Measurements from ENCODE around the gene RNU1-2. TPM values are rescaled to one million over a fixed set of nuclear protein-coding genes. Genes with fewer than 3 reads are reported as not detected.
"Not testable (repeated sequence)": the region's sequence is repeated elsewhere in the genome, so short reads cannot be mapped to it uniquely, and the experiment has no call there.

RNU1-2 gene
- 1,358 TPM for total RNA-seq

DNA sequence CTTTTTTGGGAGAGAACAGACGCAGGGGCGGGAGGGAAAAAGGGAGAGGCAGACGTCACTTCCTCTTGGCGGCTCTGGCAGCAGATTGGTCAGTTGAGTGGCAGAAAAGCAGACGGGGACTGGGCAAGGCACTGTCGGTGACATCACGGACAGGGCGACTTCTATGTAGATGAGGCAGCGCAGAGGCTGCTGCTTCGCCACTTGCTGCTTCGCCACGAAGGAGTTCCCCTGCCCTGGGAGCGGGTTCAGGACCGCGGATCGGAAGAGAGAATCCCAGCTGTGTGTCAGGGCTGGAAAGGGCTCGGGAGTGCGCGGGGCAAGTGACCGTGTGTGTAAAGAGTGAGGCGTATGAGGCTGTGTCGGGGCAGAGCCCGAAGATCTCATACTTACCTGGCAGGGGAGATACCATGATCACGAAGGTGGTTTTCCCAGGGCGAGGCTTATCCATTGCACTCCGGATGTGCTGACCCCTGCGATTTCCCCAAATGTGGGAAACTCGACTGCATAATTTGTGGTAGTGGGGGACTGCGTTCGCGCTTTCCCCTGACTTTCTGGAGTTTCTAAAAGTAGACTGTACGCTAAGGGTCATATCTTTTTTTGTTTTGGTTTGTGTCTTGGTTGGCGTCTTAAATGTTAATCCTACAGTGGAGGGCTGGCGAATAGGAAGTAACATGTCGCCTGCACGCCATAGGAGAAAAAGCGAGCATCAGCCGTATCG lies at the start of gene RNU1-2:
RNU1-2 (plus strand) TSS at position 383 of the 718 bp plus-strand sequence.
- peak; percentile 86 for DNase-seq (ENCODE audit: low spot score)

DNA sequence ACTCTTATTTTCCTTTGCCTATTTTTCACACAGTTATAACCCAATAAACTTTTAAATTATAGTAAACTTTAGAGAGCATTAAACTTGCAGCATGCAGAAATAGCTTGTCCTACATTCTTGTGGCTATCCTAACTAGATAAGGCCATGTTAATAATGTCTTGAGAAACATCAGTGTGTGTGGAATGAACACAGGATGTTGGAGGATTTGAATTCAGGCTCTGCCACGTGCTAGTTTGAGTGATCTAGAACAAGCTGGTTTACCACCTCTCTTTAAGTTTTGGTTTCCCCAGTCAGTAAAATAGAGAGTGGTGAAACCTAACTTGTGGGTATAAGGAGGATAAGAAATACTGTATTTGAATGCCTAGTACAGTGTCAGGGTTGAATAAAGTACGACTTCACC lies 39.6 kb upstream of the RNU1-2 start:
- DNase-seq (ENCODE audit: low spot score): not testable (repeated sequence)

DNA sequence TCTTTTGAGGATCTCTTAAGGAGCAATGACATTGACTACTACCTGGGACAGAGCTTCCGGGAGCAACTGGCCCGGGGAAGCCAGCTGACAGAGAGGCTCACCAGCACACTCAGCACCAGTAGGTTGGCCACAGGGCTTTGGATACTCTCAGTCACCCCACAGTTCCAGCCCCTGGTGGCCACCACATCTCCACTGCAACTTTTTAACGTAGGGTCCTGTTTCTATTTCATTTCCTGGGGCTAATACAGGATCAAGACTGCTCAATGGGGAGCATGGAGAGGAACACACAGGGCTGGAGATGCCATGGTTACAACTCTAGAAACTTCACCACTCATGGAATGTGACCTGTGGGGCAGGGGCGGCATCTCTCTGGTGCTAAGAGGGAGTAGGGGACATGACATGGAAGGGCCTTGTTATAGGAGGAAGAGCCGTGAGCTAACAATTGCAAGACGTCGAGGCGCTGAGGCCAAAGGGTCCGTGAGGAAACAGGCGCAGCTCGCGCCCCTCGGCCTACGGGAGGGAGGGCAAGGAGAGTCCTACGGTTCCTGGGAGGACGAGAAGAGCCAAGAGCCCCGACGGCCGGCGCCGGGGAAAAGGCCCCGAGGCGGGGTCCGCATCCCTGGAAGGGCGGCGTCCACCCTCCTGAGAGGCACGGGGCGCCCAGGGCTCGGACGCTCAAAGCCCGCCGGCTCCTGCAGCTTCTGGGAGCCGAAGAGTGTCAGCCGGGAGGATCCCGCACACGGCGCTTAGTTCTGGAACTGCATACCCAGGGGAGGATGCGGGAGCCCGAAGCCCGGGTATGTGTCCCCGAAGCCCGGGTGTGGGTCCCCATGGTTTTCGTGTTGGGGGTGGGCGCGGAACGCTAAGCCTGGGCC lies 36.4 kb upstream of the RNU1-2 start:
- DNase-seq (ENCODE audit: low spot score): not testable (repeated sequence)

DNA sequence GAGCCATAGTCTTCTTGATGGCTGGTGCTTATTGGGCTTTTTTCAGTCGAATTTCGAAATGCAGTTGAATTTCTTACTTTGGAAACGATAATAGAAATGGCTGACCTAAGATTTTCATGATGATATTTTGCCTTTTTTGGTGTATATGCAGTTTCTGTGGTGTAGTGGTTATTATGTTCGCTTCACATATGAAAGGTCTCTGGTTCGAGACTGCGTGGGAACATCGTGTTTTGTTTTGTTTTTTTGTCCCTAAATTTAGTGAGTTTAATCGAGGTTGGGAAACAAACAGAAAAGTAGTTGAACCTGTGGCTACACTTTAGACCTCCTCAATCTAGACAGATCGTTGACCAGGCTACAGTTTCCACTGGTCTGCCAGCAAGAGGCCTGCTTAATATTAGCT lies 35.7 kb upstream of the RNU1-2 start:
- DNase-seq (ENCODE audit: low spot score): not testable (repeated sequence)

DNA sequence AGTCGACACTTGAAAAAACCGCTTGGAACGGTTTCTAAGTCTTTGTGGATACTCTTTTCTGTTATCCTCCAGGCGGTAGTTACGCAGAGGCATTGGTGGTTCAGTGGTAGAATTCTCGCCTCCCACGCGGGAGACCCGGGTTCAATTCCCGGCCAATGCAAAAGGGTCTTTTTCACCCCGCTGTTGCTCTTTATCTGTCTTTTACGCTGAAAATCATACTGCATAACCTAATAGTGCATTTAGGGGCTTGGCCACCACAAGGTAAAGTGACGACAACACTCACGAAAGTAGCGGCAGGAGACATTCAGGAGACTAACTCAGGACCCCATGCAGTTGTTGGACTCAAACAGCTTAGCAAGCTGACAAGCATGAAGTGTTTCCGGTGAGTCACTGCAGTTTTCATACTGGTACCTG lies 33.9 kb upstream of the RNU1-2 start:
- DNase-seq (ENCODE audit: low spot score): not testable (repeated sequence)

DNA sequence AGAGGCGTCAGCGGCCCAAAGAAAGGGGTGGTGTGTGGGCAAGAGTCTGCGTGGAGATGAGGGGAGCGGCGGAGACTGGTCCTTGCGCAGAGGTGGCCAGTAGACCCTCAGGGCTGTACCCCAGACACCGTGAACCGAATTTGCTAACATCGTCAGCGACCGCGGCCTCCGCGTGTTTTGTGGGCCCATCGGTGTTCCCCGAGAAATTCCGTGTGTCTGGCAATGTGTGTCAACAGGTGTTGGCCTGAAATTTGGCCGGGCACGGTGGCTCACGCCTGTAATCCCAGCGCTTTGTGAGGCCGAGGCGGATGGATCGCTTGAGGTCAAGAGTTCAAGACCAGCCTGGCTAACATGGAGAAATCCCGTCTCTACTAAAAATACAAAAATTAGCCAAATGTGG lies 33.4 kb upstream of the RNU1-2 start:
- DNase-seq (ENCODE audit: low spot score): not testable (repeated sequence)

DNA sequence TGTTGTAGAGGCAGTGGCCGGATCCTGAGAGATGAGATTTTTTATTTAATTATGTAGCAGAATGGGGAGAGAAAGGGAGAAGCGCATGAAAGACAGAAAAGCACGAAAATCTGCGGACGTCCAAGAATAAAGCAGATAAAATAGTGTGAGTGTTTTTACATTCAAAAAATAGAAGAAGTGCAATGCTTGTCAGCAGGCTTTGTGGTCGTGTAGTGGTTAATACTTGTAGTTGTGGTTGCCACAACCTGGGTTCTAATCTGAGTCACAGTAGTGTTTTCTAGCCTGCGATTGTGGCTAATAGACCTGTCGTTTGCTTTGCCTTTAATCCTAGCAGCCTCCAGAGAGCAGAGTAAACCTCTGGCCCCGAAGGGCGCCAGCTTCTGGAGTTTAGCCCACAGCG lies 32.8 kb upstream of the RNU1-2 start:
- DNase-seq (ENCODE audit: low spot score): not testable (repeated sequence)

DNA sequence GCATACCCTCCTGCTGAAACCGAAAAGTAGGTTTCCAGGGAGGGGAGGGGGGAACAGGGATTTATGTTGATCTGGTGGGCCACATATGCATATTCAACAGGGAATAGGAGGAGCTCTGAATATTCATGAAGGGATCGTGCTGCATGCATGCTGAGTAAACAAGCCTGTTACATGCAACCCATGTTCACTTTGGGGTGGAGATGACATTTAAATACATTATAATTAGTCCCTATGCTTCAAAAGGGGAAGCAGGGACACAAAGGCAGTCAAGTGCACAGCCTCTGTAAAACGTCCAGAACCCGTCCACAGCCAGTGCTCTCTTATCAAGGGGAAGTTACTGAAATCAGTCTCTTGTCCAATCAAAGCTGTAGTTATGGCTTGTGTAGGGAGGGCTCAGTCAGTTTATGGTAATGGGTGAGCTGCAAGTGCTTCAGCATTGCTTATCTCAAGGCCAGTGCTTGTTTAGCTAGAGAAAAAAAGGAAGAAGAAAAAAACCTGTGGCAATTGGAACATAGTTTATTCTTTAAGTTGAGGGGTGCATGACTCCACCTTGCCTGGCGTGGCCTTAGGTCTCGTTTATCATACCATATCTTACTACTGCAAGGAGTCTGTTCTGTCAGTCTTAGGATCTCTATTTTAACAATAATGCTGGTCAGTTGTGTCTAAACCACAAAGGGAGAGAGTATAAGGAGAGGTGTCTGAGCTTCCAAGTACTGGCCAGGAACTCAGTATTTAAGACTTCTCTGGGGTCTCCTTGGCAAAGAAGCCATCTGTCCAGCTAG lies 28.7 kb upstream of the RNU1-2 start:
- not testable (repeated sequence) for DNase-seq (ENCODE audit: low spot score)

DNA sequence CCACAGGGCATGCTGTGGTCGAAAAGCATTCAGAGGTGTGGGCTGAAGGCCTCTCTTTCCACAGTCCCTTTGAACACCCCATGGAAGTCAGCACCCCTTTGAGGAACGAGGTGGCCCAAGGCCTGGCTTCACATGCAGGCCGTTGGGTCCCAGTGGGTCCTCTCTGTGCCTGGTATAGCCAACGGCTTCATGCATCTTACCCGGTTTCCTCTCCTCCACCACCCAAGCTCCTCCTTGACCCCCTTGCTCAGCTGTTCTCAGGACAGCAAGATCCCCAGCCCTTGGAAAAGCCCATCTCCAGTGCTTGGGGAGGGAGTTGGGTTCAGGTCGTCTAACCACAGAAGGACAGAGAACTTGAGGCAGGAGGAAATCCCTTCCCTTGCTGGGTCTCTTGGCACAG lies 27.0 kb upstream of the RNU1-2 start:
- not testable (repeated sequence) for DNase-seq (ENCODE audit: low spot score)

DNA sequence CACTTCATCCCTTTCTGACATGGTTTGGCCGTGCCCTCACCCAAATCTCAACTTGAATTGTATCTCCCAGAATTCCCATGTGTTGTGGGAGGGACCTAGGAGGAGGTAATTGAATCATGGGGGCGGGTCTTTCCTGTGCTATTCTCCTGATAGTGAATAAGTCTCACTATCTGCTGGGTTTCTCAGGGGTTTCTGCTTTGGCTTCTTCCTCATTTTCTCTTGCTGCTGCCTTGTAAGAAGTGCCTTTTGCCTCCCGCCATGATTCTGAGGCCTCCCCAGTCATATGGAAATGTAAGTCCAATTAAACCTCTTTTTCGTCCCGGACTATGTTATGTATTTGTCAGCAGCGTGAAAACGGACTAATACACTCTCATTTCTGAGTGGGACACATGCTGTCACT lies 25.8 kb upstream of the RNU1-2 start:
- not testable (repeated sequence) for DNase-seq (ENCODE audit: low spot score)

DNA sequence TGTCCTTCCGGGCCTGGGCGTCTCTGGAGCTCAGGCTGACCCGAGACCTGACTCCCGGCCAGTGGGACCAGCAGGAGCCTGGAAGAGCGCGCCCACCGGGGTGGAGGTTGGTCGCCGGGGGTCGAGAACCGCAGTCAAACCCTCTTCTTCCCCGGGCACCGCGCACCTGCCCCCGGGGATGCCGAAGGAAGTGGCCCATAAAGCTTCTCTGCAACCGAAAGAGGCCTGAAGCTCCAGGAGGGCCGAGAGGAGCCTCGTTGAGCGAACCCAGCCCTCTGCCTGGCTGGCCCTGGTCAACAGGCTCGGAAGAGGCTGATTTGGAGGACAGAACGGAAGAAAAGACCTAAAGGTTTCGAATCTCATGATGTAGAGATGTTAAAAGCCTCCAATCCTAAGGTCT lies 24.6 kb upstream of the RNU1-2 start:
- DNase-seq (ENCODE audit: low spot score): not testable (repeated sequence)

DNA sequence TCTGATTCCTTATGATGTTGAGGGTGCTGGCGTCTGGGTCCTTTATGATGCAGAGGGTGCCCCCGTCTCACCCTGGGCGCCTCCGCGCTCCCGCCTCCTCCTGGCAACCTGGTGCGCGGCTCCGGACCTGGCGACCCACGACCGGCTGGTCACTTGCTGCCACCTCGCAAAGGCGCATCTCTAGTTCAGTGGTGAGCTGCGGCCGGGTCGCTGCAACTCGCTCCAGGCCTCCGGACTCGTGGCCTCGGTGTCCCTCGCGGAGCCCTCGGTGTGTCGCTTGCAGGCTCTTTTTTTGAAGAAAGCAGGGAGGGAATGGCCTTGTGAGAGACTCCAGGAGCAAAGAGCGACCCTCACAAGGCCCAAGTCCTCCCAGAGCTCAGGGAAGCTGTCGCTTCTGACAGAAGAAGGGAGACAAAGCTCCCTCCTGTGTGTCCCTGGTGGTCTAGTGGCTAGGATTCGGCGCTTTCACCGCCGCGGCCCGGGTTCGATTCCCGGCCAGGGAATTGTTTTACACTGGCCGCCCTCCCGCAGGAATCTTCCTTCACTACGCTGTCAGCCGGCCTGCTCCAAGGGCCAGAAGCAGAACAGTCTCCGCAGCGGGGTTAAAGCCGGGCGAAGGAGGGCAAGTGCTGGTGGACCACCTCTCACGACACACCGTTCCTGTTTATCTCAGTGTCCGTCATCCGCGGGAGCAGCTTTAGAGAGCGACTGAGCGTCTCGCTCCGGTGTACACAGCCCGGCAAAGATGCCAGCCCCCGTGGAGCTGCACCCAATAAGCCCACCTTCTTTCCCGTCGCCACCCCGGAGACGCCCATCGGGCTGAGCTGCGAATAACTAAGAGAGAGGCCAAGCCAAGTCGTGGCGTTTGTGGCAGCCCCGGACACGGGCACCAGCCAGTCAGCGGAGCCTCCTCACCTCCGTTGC lies 23.4 kb upstream of the RNU1-2 start:
- DNase-seq (ENCODE audit: low spot score): not testable (repeated sequence)

DNA sequence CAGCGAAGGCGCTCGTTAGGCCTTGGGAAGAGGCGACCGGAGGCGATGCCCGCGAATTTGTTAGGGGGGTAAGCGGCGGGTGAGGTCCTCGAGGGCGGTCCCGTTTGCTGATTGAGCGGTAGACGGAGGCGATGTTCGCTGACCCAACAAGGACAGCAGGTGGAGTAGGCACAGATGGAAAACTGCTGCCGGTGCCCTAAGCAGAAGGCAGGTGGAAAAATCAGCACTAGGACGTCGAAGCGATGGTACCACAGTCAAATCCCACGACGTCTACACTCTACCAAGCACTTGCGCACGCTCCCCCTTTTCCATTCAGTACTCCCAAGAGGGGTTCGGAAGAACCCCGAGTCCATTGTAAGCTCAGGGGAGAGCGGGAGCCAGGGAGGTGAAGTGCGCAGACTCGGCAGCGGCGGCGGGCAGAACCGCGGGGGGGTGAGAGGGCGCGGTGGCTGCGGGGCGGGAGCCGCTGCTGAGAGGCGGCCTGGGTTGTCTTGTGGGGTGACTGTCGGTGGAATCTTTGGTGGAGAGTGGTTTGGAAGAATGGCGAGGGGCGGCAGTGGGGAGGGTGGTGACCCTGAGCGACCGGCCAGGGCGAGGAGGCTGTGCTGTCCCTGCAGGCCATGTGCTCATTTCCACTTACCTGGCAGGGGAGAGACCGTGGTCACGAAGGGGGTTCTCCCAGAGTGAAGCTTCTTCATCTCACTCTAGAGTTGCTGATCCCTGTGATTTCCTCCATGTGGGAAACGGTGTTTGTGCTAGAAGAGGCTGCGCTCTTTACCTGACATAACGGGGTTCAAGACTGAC lies 22.5 kb upstream of the RNU1-2 start:
- peak; percentile 59 for DNase-seq (ENCODE audit: low spot score)

DNA sequence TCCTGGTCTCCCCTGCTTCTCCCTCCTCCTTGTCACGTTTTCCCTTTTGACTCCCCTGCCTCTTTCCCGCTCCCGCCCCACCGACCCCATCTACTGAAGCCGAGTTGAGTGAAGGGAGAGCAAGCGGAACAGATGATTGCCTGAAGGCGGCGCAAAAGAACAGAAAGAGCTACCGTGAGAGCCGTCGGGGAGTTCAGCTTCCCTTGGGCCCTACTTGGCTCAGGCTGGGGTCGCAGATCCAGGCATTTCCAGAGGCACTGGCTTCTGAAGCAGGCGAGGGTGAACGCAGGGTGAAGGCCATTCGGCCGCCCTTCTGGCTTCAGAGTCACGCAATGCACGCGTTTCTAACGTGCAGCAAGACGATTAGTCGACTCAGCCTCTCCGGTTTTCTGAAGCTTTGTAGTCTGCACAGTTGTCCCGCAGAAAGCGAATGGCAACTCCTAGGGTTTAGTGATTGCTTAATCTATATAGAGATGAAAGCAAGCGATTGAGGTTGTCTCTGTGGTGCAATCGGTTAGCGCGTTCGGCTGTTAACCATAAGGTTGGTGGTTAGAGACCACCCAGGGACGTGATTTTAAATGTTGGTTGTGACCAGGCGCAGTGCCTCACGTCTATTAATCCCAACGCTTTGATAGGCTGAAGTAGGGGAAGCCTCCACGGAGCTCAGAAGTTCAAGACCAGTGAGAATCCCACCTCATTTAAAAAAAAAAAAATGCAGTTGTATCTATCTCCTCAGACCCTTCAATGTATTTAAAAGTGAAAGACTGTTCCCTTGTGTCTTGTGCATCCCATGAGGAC lies 20.6 kb upstream of the RNU1-2 start:
- DNase-seq (ENCODE audit: low spot score): not testable (repeated sequence)

DNA sequence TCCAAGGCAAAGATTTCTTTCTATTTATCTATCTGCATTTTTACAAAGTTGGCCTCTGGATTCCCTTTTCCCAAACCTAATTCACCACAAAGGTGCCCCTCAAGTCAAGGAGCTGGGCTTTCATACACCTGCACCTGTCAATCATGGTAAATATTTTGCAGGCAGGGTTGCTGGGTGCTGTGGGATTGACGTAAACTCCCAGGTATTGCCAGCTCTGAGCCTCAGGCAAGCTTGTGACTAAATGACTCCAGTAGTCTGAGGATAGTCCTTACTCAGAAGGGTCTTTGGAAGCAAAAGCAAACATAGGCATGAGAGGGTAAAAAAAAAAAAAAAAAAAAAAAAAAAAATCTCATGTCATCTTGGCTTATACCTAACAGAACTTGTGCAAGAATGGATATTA lies 14.0 kb upstream of the RNU1-2 start:
- not testable (repeated sequence) for DNase-seq (ENCODE audit: low spot score)

DNA sequence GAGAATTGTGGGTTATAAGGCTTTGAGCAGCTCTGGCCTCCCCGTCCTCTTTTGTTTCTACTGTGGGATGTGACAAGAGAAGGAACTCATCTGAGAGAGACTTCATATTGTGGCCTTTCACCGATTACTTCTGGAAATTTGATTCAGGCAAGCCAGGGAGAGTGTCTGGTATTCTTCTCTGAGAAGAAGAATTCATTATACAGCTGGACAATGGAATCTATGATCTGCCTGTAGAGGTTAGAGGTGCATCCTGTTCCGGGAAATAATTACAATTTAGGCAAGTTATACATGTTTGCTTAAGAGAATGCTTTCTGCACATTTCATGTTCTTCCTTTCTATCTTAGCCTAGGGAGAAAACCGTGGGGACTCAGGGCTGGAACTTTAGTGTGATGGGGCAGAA lies 12.8 kb upstream of the RNU1-2 start:
- no peak for DNase-seq (ENCODE audit: low spot score)

DNA sequence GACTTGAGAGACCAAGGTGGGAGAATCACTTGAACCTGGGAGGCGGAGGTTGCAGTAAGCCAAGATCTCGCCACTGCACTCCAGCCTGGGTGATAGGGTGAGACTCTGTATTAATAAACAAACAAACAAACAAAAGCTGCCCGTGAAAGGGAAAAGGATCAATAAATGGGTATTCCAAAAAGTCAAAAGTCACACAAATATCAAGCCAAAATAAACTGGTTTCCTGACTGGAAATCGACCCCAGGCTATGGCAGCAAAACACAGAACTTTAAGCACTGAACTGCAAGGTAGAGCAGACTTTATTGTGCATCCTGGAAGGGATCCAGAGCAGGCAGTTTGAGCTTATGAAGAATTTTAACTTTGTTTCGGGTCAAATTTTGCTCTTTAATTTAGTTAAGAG lies 11.3 kb upstream of the RNU1-2 start:
- DNase-seq (ENCODE audit: low spot score): not testable (repeated sequence)

DNA sequence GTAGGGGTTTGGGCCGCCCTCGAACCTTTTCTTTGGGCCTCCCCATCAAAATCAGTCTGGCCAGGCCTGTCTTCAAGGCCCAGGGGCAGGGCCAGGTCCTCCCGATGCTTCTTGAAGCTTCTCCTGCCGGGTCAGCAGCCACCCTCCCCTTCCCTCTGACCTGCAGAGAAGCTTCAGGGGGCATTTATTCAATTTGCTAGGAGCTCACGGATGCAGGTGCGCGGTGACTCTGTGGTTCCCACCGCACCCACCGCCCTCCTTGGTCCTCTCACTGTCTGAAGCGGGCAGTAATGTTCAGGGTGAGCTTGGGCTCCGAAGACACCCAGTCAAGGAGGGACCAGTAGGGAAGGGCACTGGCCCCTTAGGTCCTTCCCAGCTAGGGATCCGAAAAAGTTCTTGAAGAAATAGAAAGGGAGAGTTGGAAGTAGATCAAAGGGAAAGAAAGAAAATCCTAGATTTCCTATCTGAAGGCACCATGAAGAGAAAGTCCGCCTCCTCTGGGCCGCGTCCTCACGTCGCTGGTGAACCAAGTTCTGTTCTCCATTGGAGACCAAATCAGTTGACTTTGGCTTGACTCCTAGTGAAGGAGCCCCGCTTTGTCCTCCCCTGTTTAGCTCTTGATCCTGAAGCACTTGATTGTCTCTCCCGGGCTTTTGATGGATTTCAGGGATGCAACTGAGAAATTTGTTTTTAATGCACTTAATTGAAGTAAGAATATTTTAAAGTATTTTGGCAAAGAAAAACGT lies 8.7 kb upstream of the RNU1-2 start:
- no peak for DNase-seq (ENCODE audit: low spot score)

Data from mucosa of gallbladder (tissue), 1 donor.